Measurements from ENCODE around the gene HAND1.

The HAND1 gene

GRCh38 chr5:154461531-154461930 lies 16.5 kb downstream of the HAND1 start:
- DNase-seq: no peak

GRCh38 chr5:154460172-154460571 lies 17.9 kb downstream of the HAND1 start:
- DNase-seq: no peak

- no peak for DNase-seq
Measured at GRCh38 chr5:154459015-154459414, 19.0 kb downstream of the HAND1 start.

- DNase-seq: no peak
Measured at GRCh38 chr5:154456540-154456939, 21.5 kb downstream of the HAND1 start.

GRCh38 chr5:154455585-154455984 lies 22.4 kb downstream of the HAND1 start:
- no peak for DNase-seq

- DNase-seq: no peak
Measured at GRCh38 chr5:154451957-154452356, 26.1 kb downstream of the HAND1 start.

- DNase-seq: no peak
Measured at GRCh38 chr5:154449786-154450185, 28.2 kb downstream of the HAND1 start.

- peak in 1 of 51 donors; percentile 62 for DNase-seq
Measured at GRCh38 chr5:154447089-154447725, 30.8 kb downstream of the HAND1 start.

GRCh38 chr5:154446195-154447088 lies 31.6 kb downstream of the HAND1 start:
- peak in 44 of 51 donors; percentile 5 to 77 (median 34) for DNase-seq

- DNase-seq: peak; percentile 53 to 96 (median 90)
Measured at GRCh38 chr5:154445422-154446194, 32.4 kb downstream of the HAND1 start, which contains the start of gene SAP30L. SAP30L (plus strand) TSS chr5:154445997; CDS start chr5:154446605, 608 bp downstream.

- DNase-seq: peak in 11 of 51 donors; percentile 9 to 34 (median 23)
Measured at GRCh38 chr5:154444556-154445421, 33.2 kb downstream of the HAND1 start.

- DNase-seq: no peak
Measured at GRCh38 chr5:154442801-154443200, 35.2 kb downstream of the HAND1 start.

- no peak for DNase-seq
Measured at GRCh38 chr5:154440540-154440939, 37.5 kb downstream of the HAND1 start.

- no peak for DNase-seq
Measured at GRCh38 chr5:154437281-154437965, 40.6 kb downstream of the HAND1 start.

- no peak for DNase-seq
Measured at GRCh38 chr5:154435226-154435625, 42.8 kb downstream of the HAND1 start.

GRCh38 chr5:154430961-154431630 lies 46.9 kb downstream of the HAND1 start:
- no peak for DNase-seq

- no peak for DNase-seq
Measured at GRCh38 chr5:154430466-154430865, 47.6 kb downstream of the HAND1 start.

- no peak for DNase-seq
Measured at GRCh38 chr5:154429341-154429740, 48.7 kb downstream of the HAND1 start.

- DNase-seq: no peak
Measured at GRCh38 chr5:154428208-154428607, 49.8 kb downstream of the HAND1 start.
